Liver (tissue), 3 donors: ENCODE results near the gene NKX1-1.

Source experiments
- ATF3 ChIP-seq: IDR thresholded peaks from 2 replicates; pipeline ENCODE4 v1.6.1; 2016; ENCODE audit warnings: antibody characterized with exemption
- CTCF ChIP-seq: fragments of 150-350 bp; IDR thresholded peaks from 2 replicates; pipeline ENCODE4 v1.5.1; 2017; ENCODE audit warnings: improper control_type of control experiment, low read depth, low read length; ENCODE audit not compliant: missing input control
- GABPA ChIP-seq, 2 donors: IDR thresholded peaks in 1 of 2; conservative IDR thresholded peaks in 1 of 2; 2 replicates each; pipeline ENCODE4 v1.6.1; 2016; ENCODE audit warnings: antibody characterized with exemption in 2 of 2, mild to moderate bottlenecking in 1 of 2, moderate library complexity in 1 of 2
- JUND ChIP-seq, 2 donors: IDR thresholded peaks; 2 replicates each; pipeline ENCODE4 v1.6.1; 2016; ENCODE audit warnings: antibody characterized with exemption in 2 of 2
- donor health status: healthy.
- donor health status: healthy.

DNA sequence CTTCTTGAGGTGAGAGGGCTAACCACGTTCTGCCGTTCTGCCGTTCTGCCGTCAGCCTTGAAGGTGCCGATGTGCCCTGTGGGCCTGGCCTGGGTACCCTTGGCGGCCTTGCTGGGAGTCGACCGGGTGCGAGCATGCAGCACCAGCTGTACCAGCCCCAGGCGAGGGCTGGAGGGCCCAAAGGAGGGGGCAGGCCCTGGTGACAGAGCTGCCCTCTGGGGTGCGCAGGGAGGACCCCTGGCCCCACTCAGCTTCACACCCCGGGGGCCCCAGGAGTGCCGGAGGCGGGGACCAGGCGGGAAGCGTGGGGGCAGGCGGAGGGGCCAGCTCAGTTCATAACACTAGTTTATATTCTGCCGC, 37.2 kb downstream of the NKX1-1 start:
- TF ChIP-seq JUND (IDR thresholded peaks at IDR 0.05) (no peak), GABPA (IDR thresholded peaks at IDR 0.05 in 1 of 2, conservative IDR thresholded peaks at IDR 0.05 in 1 of 2) (no peak), CTCF (no peak), ATF3 (no peak)
